ENCODE results near the gene TMEM175. TPM values are rescaled to one million over a fixed set of nuclear protein-coding genes. Genes with fewer than 3 reads are reported as not detected.

The TMEM175 gene
- total and polyA plus RNA-seq, 4 donors, result 23.7 to 43.7 (median 27.4) TPM

DNA sequence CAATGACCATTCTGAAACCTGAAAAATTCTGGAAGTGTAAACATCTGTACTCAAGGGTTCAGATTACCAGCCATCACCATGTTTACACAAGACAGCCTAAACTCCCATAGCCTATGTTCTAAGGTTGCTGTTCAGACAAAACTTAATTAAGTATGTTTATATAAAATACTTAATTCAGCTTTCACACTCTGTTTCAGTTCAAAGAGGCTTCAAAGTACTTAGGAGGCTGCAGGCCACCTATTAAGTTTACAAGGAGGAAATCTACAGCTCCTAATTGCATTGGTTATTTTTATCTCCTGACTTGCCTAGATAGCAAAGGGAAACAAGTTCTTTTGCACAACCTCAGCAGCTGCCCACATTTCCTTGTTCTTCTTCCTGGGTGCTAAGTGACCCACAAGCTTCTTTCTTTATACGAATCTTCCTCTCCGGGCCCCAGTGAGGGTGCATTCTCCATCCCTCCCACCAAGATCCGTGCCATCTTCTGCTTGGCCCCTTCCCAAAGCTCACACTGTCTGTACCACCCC is 2.2 kb upstream of the TMEM175 start:
- DNase-seq (no peak), ATAC-seq (ENCODE audit: insufficient read depth, low FRiP score) (no peak)
- H3K27me3 ChIP-seq (ENCODE audit: control insufficient read depth in 3 of 3, insufficient read depth in 3 of 3, low read length in 2 of 3), result no peaks in the 10 kb centered on the region
- H3K27ac ChIP-seq (ENCODE audit: low read depth in 1 of 2, low read length in 1 of 2), result peak overlapping the region in 1 of 2 donors; percentile 83
- TF ChIP-seq, protein P1, sequence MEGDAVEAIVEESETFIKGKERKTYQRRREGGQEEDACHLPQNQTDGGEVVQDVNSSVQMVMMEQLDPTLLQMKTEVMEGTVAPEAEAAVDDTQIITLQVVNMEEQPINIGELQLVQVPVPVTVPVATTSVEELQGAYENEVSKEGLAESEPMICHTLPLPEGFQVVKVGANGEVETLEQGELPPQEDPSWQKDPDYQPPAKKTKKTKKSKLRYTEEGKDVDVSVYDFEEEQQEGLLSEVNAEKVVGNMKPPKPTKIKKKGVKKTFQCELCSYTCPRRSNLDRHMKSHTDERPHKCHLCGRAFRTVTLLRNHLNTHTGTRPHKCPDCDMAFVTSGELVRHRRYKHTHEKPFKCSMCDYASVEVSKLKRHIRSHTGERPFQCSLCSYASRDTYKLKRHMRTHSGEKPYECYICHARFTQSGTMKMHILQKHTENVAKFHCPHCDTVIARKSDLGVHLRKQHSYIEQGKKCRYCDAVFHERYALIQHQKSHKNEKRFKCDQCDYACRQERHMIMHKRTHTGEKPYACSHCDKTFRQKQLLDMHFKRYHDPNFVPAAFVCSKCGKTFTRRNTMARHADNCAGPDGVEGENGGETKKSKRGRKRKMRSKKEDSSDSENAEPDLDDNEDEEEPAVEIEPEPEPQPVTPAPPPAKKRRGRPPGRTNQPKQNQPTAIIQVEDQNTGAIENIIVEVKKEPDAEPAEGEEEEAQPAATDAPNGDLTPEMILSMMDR (IDR thresholded peaks at IDR 0.05; ENCODE audit: control extremely low read depth, extremely low read depth), result no peak
- 12 to 17% methylated on average over 3 of the region's 3 CpGs for WGBS, 2 donors
- peaks cover 5 to 19% (median 10%) of the 10 kb centered on the region in 5 donors for H3K4me1 ChIP-seq (ENCODE audit: control insufficient read depth in 5 of 5, insufficient read depth in 5 of 5, low read length in 5 of 5)
- peaks cover 0 to 5% (median 2%) of the 10 kb centered on the region in 4 donors for H3K36me3 ChIP-seq (ENCODE audit: control insufficient read depth in 4 of 4, insufficient read depth in 4 of 4, low read length in 4 of 4)
- no peaks in the 10 kb centered on the region for H3K9me3 ChIP-seq (ENCODE audit: control insufficient read depth in 4 of 4, insufficient read depth in 3 of 4, low read length in 3 of 4)
- H3K4me3 ChIP-seq, result no peak overlapping the region
- H3K9ac ChIP-seq (ENCODE audit: insufficient read depth in 1 of 2, low read length in 2 of 2), result no peak overlapping the region

DNA sequence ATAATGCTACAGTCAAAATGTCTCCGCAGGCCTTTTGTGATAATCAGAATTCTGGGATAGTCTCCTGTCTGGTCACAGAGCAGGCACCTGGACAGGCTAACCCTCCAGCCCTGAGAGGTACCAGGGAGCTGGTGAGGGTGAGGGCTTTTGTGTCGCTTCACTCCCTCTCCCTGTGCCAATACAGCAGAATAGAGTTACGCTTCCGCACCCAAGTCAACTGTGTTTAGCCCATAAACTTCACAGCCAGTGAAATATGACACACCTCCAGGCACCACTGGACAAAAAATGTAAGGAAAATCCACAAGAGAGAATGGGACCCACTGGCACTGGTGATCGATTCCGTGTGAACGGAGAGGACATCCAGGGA is 1.4 kb upstream of the TMEM175 start:
- no peak for ATAC-seq (ENCODE audit: insufficient read depth, low FRiP score)
- peak overlapping the region; percentile 32 for H3K4me3 ChIP-seq
- peak overlapping the region in 1 of 2 donors; percentile 97 for H3K27ac ChIP-seq (ENCODE audit: low read depth in 1 of 2, low read length in 1 of 2)
- H3K4me1 ChIP-seq (ENCODE audit: control insufficient read depth in 5 of 5, insufficient read depth in 5 of 5, low read length in 5 of 5), result peaks cover 5 to 19% (median 10%) of the 10 kb centered on the region in 5 donors
- DNase-seq, result no peak
- peaks cover 0 to 5% (median 2%) of the 10 kb centered on the region in 4 donors for H3K36me3 ChIP-seq (ENCODE audit: control insufficient read depth in 4 of 4, insufficient read depth in 4 of 4, low read length in 4 of 4)
- H3K9me3 ChIP-seq (ENCODE audit: control insufficient read depth in 4 of 4, insufficient read depth in 3 of 4, low read length in 3 of 4), result no peaks in the 10 kb centered on the region
- H3K27me3 ChIP-seq (ENCODE audit: control insufficient read depth in 3 of 3, insufficient read depth in 3 of 3, low read length in 2 of 3), result no peaks in the 10 kb centered on the region
- TF ChIP-seq, protein P1 (IDR thresholded peaks at IDR 0.05; ENCODE audit: control extremely low read depth, extremely low read depth), result no peak
- 56 to 69% methylated on average over 7 of the region's 7 CpGs for WGBS, 2 donors
- peak overlapping the region in 1 of 2 donors; percentile 73 for H3K9ac ChIP-seq (ENCODE audit: insufficient read depth in 1 of 2, low read length in 2 of 2)

DNA sequence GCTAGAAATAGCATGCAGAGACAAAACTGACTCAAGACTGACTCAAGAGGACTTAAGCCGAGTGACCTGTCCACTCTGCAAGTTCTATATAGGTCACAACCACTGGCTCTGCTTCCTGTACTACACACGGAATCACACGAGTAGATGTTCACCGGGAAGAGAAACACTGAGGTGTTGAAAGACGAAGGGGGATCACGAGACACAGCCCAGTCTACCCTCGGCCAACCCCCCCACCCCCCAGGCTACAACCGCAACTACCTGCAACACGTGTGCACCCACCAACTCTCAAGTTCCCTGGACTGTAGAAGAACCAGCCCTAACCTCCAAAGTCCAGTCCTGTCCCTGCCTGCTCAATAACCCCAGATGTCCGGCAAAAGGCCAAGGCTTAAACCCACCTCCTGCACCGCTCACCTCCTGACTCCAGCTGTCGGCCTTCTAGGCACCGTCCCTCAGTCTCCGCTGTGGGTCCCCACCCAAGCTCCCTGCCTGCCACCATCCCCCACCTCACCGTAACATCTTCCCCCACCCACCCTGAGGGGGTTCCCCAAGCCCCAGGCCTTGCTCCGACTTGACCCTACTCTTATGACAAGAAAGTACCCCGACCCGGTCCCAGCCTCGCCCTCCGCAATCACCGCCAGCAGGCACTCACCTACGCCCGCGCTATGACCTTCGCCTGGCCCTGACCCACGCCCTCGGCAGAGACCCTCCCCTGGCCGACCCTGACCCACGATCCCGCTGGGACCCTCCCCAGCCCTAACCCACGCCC is 883 bp upstream of the TMEM175 start:
- Histone ChIP-seq H3K27me3 (ENCODE audit: control insufficient read depth in 3 of 3, insufficient read depth in 3 of 3, low read length in 2 of 3) (no peaks in the 10 kb centered on the region), H3K36me3 (ENCODE audit: control insufficient read depth in 4 of 4, insufficient read depth in 4 of 4, low read length in 4 of 4) (peaks cover 0 to 5% (median 2%) of the 10 kb centered on the region in 4 donors), H3K27ac (ENCODE audit: low read depth in 1 of 2, low read length in 1 of 2) (peak overlapping the region; percentile 97 to 98), H3K4me1 (ENCODE audit: control insufficient read depth in 5 of 5, insufficient read depth in 5 of 5, low read length in 5 of 5) (peaks cover 5 to 19% (median 10%) of the 10 kb centered on the region in 5 donors), H3K9me3 (ENCODE audit: control insufficient read depth in 4 of 4, insufficient read depth in 3 of 4, low read length in 3 of 4) (no peaks in the 10 kb centered on the region), H3K4me3 (peak overlapping the region; percentile 93), H3K9ac (ENCODE audit: insufficient read depth in 1 of 2, low read length in 2 of 2) (peak overlapping the region; percentile 73 to 81)
- no peak for DNase-seq
- TF ChIP-seq, protein P1 (IDR thresholded peaks at IDR 0.05; ENCODE audit: control extremely low read depth, extremely low read depth), result no peak
- ATAC-seq (ENCODE audit: insufficient read depth, low FRiP score), result no peak
- 2 to 4% methylated on average over 30 to 31 of the region's 31 CpGs for WGBS, 2 donors
